ENCODE data around the gene PSAT1. TPM values are rescaled to one million over a fixed set of nuclear protein-coding genes. Genes with fewer than 3 reads are reported as not detected.

The PSAT1 gene
- total RNA-seq, 2 donors from 2014 or later, result 21.8 to 49.3 TPM

DNA sequence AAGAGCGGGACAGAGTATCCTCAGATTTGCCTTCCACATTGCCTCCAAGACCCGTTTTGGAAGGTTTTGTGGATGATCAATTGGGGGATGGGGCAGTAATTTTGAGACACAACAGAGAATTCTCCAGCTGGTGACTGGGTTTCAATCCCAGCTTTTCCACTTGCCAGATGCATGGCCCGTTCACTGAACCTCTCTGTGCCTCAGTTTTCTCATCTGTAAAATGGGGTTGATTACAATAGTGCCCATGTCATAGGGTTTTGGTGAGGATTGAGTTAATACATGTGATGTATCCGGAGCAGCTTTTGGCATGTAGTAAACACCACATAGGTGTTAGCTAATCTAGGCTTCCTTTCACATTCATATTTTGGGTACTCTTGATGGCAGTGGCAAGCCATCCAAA lies 59.7 kb downstream of the PSAT1 start:
- ATAC-seq (no peak), DNase-seq (no peak)
- no peak overlapping the region for H3K27ac ChIP-seq
- WGBS, 2 donors, result 81 to 89% methylated on average over 4 of the region's 4 CpGs
- no peak for TF ChIP-seq CTCF (IDR thresholded peaks at IDR 0.05)
- TF ChIP-seq POLR2A (IDR thresholded peaks at IDR 0.05), result no peak
- H3K4me1 ChIP-seq, result no peaks in the 10 kb centered on the region
- intact Hi-C loops (cut with DNase I), result no loop called here
- no peak overlapping the region for H3K4me3 ChIP-seq
- H3K9me3 ChIP-seq, result no peaks in the 10 kb centered on the region
- no peaks in the 10 kb centered on the region for H3K27me3 ChIP-seq
- no peaks in the 10 kb centered on the region for H3K36me3 ChIP-seq (replicated peaks in 1 of 2; ENCODE audit: insufficient read depth in 1 of 2, low read depth in 2 of 2)

DNA sequence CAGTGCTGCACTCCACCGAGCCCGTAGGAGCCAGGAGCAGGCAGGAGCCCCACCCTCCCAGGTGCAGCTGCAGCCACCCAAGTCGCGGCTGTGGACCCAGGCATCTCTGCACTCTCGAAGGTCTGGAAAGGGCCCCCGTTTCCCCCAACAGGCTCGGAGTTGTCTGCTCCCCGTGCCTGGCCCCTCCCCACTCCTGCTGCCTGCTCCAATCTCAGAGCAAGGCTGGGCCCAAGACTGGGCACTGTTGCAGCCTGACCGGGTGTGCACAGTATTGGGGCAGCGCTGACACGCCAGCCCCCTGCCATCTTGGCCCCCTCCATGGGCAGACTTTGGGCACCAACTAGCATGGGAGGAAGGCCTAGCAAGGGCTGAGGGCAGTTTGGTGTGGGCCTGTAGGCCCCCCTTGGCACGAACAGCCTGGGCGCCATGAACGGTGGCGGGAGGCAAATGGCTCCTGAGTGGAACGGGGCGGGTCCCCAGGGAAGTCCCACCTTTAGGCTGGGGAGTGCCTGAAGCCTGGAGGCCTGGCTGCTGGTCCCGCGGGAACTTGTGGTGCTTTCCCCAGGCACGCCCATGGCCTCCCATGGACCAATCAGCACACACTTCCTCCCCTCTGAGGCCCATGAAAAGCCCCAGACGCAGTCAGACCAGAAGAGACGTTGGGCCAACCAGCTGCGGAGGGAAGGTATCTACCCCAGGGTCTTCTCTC lies 60.4 kb downstream of the PSAT1 start:
- H3K27ac ChIP-seq, result no peak overlapping the region
- H3K27me3 ChIP-seq, result no peaks in the 10 kb centered on the region
- intact Hi-C loops (cut with DNase I), result no loop called here
- H3K4me3 ChIP-seq, result no peak overlapping the region
- H3K36me3 ChIP-seq (replicated peaks in 1 of 2; ENCODE audit: insufficient read depth in 1 of 2, low read depth in 2 of 2), result no peaks in the 10 kb centered on the region
- WGBS, 2 donors, result 87 to 96% methylated on average over 7 to 23 of the region's 23 CpGs
- no peak for DNase-seq
- TF ChIP-seq CTCF (IDR thresholded peaks at IDR 0.05), result no peak
- TF ChIP-seq POLR2A (IDR thresholded peaks at IDR 0.05), result no peak
- H3K4me1 ChIP-seq, result no peaks in the 10 kb centered on the region
- ATAC-seq, result no peak
- no peaks in the 10 kb centered on the region for H3K9me3 ChIP-seq

DNA sequence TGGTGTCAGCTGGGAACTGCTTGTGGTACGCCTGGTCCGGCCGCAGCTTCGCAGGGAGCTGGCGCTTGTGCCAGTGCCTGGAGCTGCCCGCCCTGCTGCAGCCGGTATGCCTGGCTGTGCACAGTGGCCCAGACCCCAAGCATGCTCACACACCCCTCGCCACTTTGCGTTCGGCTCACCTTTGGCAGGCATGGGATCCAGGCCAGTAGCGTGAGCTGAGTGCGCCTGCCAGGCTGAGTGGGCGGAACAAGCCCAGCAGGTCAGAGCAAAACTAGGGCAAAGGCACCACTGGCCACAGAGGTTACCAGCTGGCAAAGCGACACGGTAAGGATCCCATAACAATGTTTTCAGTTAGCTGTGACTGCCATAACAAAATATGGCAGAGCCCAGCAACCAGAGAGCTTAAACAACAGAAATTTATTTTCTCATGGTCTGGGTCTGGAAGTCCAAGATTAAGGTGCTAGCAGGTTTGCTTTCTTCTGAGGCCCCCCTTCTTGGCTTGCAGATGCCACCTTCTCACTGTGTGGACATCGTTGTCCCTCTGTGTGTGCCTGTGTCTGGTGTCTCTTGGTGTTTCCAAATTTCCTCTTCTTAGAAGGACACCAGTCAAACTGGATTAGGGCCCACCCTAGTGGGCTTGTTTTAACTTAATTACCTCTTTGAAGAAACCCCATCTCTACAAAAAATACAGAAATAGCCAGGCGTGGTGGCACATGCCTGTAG lies 61.6 kb downstream of the PSAT1 start:
- DNase-seq, result no peak
- no peak for TF ChIP-seq POLR2A (IDR thresholded peaks at IDR 0.05)
- TF ChIP-seq CTCF (IDR thresholded peaks at IDR 0.05), result no peak
- 65 to 92% methylated on average over 4 to 17 of the region's 17 CpGs for WGBS, 2 donors

GRCh38 chr9:78363221-78363620 lies 66.3 kb downstream of the PSAT1 start:
- TF ChIP-seq CTCF (IDR thresholded peaks at IDR 0.05) (no peak), POLR2A (IDR thresholded peaks at IDR 0.05) (no peak)
- 83 to 86% methylated on average over 3 of the region's 3 CpGs for WGBS, 2 donors
- no peaks in the 10 kb centered on the region for H3K4me1 ChIP-seq
- H3K4me3 ChIP-seq, result no peak overlapping the region
- DNase-seq (no peak), ATAC-seq (no peak)
- H3K9me3 ChIP-seq, result no peaks in the 10 kb centered on the region
- intact Hi-C loops (cut with DNase I), result loop anchor here (10.0 kb wide), 1 partner anchor 98 kb away; no protein-coding TSS in a partner anchor
- no peaks in the 10 kb centered on the region for H3K36me3 ChIP-seq (replicated peaks in 1 of 2; ENCODE audit: insufficient read depth in 1 of 2, low read depth in 2 of 2)
- no peaks in the 10 kb centered on the region for H3K27me3 ChIP-seq
- H3K27ac ChIP-seq, result no peak overlapping the region

More for the DNA sequence above, 61.6 kb downstream of the PSAT1 start:
- Histone ChIP-seq H3K27ac (no peak overlapping the region), H3K4me3 (no peak overlapping the region), H3K36me3 (replicated peaks in 1 of 2; ENCODE audit: insufficient read depth in 1 of 2, low read depth in 2 of 2) (no peaks in the 10 kb centered on the region), H3K9me3 (no peaks in the 10 kb centered on the region), H3K4me1 (no peaks in the 10 kb centered on the region), H3K27me3 (no peaks in the 10 kb centered on the region)
- intact Hi-C loops (cut with DNase I), result no loop called here
- ATAC-seq, result no peak
